Lower leg skin (tissue), 4 donors: ENCODE measurements around the gene HOXA13. TPM values are rescaled to one million over a fixed set of nuclear protein-coding genes. Genes with fewer than 3 reads are reported as not detected.
A peak's percentile ranks its signal among the peaks of the same experiment; 100 is the strongest.

Experiments used
- DNase-seq, 2 donors: peaks; one replicate each; pipeline ENCODE4 v3.0.0-alpha.2; 2019; ENCODE audit warnings: low spot score in 2 of 2
- H3K4me3 ChIP-seq: fragments of 200-600 bp; sonication (generic); 2 replicates; pipeline ENCODE4 v1.5.1; 2017; ENCODE audit warnings: mild to moderate bottlenecking, low read depth; ENCODE audit not compliant: poor library complexity, severe bottlenecking
- CTCF ChIP-seq, 3 donors: fragments of 450-650 bp; IDR thresholded peaks; one replicate each; pipeline ENCODE4 v1.5.1; 2016; ENCODE audit warnings: antibody characterized with exemption in 3 of 3, mild to moderate bottlenecking in 3 of 3, moderate library complexity in 2 of 3
- POLR2A ChIP-seq, 2 donors: fragments of 450-650 bp; IDR thresholded peaks; one replicate each; pipeline ENCODE4 v1.6.1; 2016 to 2017; ENCODE audit warnings: antibody characterized with exemption in 2 of 2, mild to moderate bottlenecking in 1 of 2, moderate library complexity in 1 of 2
- WGBS, 2 donors: methylation state at CpG; one replicate each; pipeline ENCODE4 v1.1.5; 2018; 5-methylcytosine and 5-hydroxymethylcytosine counted together
- intact Hi-C: fragments of 100-400 bp; cut with DNase I; formaldehyde crosslinking; loops from one replicate; pipeline ENCODE4 v1.15.0; 2023; ENCODE audit warnings: low total_unique reads
- total RNA-seq, 4 donors: library from RNA; depleted of rRNA; stranded (reverse); fragments of >200 nt; gene quantifications; one replicate each; pipeline ENCODE4 v1.1.0, GENCODE V29; 2016

HOXA13 gene
- total RNA-seq, 4 donors from 2014 or later, result 0.11 to 0.54 (median 0.27) TPM

DNA sequence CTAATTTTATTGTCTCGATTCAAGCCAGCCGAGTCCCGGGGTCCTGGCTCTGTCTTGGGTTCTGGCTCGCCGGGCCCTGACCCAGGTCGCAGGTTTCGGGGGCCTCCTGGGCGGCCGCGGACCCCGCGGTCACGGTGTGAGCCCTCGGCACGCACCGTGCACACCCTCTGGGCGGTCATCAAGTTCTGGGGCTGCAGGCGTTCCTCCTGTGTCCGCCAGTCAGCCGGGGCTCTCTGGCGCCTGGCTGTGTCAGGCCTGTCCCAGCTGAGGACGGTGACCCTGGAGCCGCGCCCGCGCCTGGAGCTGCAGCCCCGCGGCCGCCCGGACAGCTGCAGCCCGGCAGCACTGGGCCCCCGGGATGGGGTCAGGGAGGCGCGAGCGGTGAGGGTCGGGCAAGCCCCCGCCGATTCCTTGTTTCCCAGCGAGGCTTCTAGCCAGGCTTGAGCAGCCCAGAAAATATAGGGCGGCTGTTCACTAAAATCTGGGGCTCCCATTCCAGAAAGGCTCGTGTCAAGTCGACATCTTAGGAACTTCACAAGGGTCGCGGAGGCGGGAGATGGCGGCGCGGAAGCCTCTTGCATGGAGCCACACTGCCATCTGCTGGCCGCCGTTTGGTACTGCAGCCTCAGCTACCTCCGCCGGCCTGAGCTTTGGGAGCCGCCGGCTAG lies 39.2 kb downstream of the HOXA13 start:
- peak overlapping the region; percentile 44 for H3K4me3 ChIP-seq
- intact Hi-C loops, result loop anchor here (5.0 to 10.0 kb wide), 2 partner anchors 793 to 956 kb away; partner anchors contain the start of genes CBX3 and HNRNPA2B1
- peak; percentile 90 to 99 for DNase-seq
- WGBS, 2 donors, result 3% methylated on average over 26 to 38 of the region's 54 CpGs
- TF ChIP-seq POLR2A (IDR thresholded peaks at IDR 0.05) (no peak), CTCF (IDR thresholded peaks at IDR 0.05) (peak in 2 of 3 donors; percentile 50 to 99)

GRCh38 chr7:27160145-27160545 lies 39.7 kb downstream of the HOXA13 start:
- TF ChIP-seq CTCF (IDR thresholded peaks at IDR 0.05) (no peak), POLR2A (IDR thresholded peaks at IDR 0.05) (no peak)
- no peak overlapping the region for H3K4me3 ChIP-seq
- intact Hi-C loops, result loop anchor here (5.0 to 10.0 kb wide), 2 partner anchors 793 to 955 kb away; partner anchors contain the start of genes CBX3 and HNRNPA2B1
- DNase-seq, result peak in 1 of 2 donors; percentile 87
- WGBS, 2 donors, result 47 to 50% methylated on average over 21 to 23 of the region's 23 CpGs

- H3K4me3 ChIP-seq, result no peak overlapping the region
- WGBS, 2 donors, result 53 to 56% methylated on average over 27 of the region's 27 CpGs
- intact Hi-C loops, result loop anchor here (5.0 to 10.0 kb wide), 2 partner anchors 792 to 955 kb away; partner anchors contain the start of genes CBX3 and HNRNPA2B1
- TF ChIP-seq CTCF (IDR thresholded peaks at IDR 0.05) (no peak), POLR2A (IDR thresholded peaks at IDR 0.05) (no peak)
- DNase-seq, result peak in 1 of 2 donors; percentile 83
Measured at GRCh38 chr7:27159266-27160144, 40.4 kb downstream of the HOXA13 start.

DNA sequence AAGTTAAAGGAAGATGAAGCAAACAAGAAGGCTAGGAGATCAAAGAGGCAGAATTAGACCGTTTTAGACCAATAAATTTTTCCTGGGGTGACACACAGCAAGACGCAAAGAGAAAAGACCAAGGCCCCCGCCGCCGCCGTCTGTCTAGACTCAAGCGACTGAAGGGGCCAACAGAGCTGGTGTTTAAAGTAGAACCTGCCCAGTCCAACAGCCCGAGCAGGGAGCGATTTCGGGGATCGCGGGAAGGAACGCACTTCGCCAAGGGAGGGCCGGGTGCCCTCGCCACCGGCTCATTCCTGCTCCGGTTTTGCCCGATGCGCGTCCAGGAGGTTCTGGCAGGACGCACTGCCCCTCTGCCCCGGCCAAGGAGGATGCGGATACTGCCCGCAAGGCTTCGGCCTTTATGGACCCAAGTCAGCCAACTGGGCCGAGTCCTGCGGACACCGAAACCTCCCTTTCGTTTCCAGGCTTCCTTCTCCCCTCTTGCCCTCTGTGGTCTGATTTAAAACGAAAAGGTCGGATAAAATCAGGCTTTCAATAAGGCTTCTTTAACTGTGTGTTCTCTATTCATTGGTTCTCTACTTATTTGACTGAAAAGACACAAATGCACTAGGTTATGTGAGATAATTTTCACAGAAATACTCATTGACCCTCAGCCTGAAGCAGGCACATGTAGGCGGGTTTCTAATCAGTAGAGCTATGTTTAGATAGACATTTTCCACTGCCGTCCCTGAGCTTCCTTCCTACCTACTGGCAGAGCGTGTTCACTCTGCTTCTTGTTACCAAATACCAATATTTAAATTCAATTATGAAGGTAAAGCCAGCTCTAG lies 41.2 kb downstream of the HOXA13 start:
- 37 to 58% methylated on average over 30 to 35 of the region's 35 CpGs for WGBS, 2 donors
- intact Hi-C loops, result no loop called here
- no peak for TF ChIP-seq CTCF (IDR thresholded peaks at IDR 0.05)
- TF ChIP-seq POLR2A (IDR thresholded peaks at IDR 0.05), result no peak
- DNase-seq, result peak in 1 of 2 donors; percentile 87
- no peak overlapping the region for H3K4me3 ChIP-seq

- WGBS, 2 donors, result 56 to 71% methylated on average over 30 of the region's 30 CpGs
- intact Hi-C loops, result no loop called here
- no peak for TF ChIP-seq CTCF (IDR thresholded peaks at IDR 0.05)
- TF ChIP-seq POLR2A (IDR thresholded peaks at IDR 0.05), result no peak
- DNase-seq, result peak; percentile 14 to 85
- no peak overlapping the region for H3K4me3 ChIP-seq
Measured at GRCh38 chr7:27157702-27158431, 42.0 kb downstream of the HOXA13 start.
